Caki2 (cell line): ENCODE data around the gene NFATC1. TPM values are rescaled to one million over a fixed set of nuclear protein-coding genes. Genes with fewer than 3 reads are reported as not detected.

Source experiments
- DNase-seq: peaks from one replicate; pipeline ENCODE4 v3.0.0-alpha.2; 2015; ENCODE audit warnings: low read depth
- in situ Hi-C: cut with HindIII; loops from 2 replicates; pipeline ENCODE4 v1.10.0; 2016; ENCODE audit warnings: low sequenced_read_pairs, low pct_unique_long_range_greater_than_20kb, mixed read lengths
- total RNA-seq: library from RNA; depleted of rRNA; stranded (reverse); fragments of >200 nt; shearing (Covaris generic); gene quantifications from 2 replicates; pipeline ENCODE4 v1.2.3, GENCODE V29; 2014; ENCODE audit warnings: low replicate concordance

NFATC1 gene
- total RNA-seq, 1 experiment from 2014 or later = 8.3 TPM

GRCh38 chr18:79545736-79546171 lies 150.0 kb downstream of the NFATC1 start:
- no peak for DNase-seq
- in situ Hi-C loops = no loop called here

DNA sequence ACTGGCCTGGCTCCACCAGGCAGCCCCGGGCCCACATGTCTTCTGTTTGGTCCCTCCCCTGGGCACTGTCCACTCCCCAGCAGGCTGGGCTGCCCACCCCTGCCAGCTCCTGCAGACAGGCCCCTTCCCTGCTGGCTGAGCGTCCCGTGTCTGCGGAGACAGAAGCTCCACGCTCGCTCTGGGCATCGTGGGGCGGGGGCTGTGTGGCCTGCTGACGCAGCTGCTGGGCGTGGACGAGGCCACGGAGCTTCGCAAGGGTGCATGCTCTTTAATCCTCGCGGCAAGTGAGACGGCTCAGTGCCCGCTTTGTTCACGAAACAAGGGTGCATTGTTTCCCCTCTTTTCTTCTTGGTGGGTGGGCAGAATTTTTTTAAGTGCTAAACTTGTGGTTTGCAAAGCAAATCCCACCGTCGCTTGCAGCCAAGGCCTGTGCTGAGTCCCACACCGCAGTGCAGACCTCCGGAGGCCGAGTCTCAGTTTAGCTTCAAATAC lies 151.1 kb downstream of the NFATC1 start:
- in situ Hi-C loops = no loop called here

GRCh38 chr18:79547413-79548076 lies 151.8 kb downstream of the NFATC1 start:
- in situ Hi-C loops = no loop called here
- DNase-seq = no peak

More for the DNA sequence above, 151.1 kb downstream of the NFATC1 start:
- DNase-seq = no peak

- no peak for DNase-seq
- in situ Hi-C loops = no loop called here
Observed at GRCh38 chr18:79548077-79548450, 152.3 kb downstream of the NFATC1 start.

DNA sequence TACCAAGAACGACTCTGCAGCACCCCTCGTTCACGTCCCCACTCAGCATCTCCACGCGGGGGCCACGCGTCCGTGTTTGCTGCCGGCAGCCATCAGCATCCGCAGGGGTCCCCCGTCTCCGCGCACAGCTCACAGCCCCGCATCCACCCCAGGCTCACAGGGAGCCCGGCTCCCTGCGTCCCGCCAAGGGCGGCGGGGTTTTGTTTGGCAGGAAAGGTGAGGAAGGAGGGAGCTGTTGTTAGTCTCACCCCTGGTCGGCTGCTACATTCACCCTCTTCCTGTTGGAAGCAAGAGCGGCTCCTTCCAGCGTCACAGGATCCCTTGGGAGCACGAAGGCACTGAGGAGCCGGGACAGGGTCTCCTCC lies 152.9 kb downstream of the NFATC1 start:
- no peak for DNase-seq
- in situ Hi-C loops = no loop called here

GRCh38 chr18:79548986-79549637 lies 153.4 kb downstream of the NFATC1 start:
- DNase-seq = no peak
- in situ Hi-C loops = no loop called here

GRCh38 chr18:79549638-79550000 lies 153.9 kb downstream of the NFATC1 start:
- no peak for DNase-seq
- in situ Hi-C loops = no loop called here

DNA sequence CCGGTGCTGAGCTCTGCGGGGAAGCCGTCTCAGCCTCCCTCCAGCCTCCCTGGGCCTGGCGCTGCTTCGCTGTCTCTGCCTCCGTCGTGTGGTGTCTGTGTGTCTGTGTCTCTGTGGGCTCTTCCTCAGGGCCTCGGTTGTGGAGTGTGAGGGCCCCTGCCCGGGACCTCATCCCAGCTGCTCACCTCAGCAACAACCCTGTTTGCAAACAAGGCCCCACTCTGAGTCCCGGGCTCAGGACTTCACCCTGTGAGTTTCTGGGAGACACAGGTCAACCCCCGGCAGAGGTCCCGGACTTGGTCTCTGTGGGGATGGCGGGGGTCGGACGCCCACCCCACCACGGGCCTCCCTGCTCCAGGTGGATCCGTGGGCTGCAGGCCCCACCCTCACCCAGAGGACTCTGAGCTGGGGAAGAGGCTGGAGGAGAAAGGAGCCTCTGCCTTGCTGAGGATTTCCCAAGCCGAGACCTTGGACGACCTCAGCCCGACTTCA lies 156.5 kb downstream of the NFATC1 start:
- in situ Hi-C loops = no loop called here

GRCh38 chr18:79552696-79553095 lies 157.0 kb downstream of the NFATC1 start:
- in situ Hi-C loops = no loop called here
- DNase-seq = no peak

More for the DNA sequence above, 156.5 kb downstream of the NFATC1 start:
- no peak for DNase-seq

- in situ Hi-C loops = no loop called here
- no peak for DNase-seq
Observed at GRCh38 chr18:79553154-79553553, 157.4 kb downstream of the NFATC1 start.

DNA sequence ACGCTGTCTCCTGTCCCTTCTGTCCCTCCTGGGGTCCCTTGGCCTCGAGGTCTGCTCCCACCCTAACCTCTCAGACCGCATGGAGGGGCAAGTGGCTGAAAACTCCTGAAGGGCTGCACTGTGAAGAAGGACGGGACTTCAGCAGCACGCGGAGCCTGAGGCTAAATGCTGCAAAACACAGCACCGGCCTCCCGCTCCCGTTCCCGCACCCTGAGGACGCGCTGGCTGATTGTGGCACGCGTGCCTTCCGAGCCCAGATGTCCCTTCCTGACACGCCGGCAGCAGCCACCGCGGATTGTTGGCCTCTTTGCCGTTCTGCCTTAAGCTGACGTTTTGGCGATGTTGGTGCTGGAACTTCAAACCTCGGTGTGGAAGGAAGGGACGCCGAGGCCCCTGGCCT lies 158.0 kb downstream of the NFATC1 start:
- DNase-seq = no peak
- in situ Hi-C loops = no loop called here

- in situ Hi-C loops = no loop called here
- DNase-seq = no peak
Observed at GRCh38 chr18:79554321-79554720, 158.6 kb downstream of the NFATC1 start.

DNA sequence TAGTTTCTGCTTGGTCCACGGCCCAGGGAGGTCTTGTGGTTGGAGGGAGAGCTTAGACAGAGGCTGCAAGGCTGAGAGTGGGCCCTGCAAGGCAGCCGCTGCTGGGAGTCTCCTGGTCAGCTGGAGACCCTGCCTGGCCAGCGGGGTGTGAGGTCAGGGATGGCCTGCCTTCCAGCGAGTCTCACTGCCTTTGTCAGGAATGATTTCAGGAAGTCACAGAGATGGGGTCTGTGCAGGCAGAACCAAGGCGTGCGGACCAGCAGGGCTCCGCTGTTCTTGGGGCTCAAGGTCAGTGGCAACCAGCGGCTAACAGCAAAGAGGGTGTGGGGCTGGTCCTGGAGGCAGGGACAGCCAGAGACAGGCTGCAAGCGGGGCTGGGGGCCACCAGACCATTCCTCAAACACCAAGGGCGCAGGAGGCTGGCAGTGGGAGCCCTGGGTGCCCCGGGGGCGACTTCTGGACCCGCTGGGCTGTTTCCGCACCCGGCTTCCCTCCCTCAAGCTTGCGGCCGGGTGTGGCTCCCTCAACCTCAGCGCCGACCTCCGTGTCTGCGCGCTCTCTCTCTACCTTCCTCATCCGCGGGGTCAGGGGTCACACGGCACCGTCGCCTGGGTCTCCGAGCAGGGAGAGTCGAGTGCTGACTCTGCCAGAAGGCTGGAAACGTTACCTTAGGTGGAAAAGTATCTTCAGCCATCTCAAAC lies 159.4 kb downstream of the NFATC1 start:
- no peak for DNase-seq
- in situ Hi-C loops = no loop called here

- DNase-seq = no peak
- in situ Hi-C loops = no loop called here
Observed at GRCh38 chr18:79555885-79556284, 160.2 kb downstream of the NFATC1 start.

DNA sequence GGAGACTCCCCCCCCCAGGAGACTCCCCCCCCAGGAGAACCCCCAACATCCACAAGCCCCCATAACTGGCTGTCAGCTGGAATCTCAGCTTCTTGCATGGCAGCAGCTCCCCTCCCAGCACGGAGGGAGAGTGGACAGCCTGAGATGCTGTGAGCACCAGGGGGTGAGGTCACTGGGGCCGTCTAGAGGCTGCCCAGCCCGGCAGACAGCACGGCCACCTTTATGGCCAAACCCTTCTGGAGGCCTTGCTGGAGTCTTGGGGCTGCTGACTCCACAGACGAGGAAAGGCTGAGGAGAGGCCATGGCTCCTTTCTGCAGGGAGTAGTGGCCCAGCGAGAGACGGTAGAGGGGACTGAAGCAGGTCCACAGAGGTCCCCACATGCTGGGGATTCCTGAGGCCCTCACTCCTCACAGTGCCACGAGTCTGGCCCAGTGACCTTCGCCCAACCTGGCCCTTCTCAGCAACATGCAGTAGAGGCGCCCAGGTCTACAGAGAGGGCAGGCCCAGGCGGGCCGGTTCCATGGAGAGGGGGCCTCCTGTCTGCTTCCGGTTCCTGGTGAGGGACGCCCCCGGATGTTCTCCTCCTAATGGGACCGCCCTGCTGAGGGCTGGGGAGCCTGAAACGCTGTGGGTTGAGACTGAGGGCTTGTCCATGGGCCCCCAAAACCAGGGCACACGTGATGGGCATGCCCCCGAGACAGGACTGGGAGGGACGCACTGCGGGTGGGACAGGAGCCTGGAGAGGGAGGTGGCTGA lies 161.3 kb downstream of the NFATC1 start:
- no peak for DNase-seq
- in situ Hi-C loops = no loop called here

DNA sequence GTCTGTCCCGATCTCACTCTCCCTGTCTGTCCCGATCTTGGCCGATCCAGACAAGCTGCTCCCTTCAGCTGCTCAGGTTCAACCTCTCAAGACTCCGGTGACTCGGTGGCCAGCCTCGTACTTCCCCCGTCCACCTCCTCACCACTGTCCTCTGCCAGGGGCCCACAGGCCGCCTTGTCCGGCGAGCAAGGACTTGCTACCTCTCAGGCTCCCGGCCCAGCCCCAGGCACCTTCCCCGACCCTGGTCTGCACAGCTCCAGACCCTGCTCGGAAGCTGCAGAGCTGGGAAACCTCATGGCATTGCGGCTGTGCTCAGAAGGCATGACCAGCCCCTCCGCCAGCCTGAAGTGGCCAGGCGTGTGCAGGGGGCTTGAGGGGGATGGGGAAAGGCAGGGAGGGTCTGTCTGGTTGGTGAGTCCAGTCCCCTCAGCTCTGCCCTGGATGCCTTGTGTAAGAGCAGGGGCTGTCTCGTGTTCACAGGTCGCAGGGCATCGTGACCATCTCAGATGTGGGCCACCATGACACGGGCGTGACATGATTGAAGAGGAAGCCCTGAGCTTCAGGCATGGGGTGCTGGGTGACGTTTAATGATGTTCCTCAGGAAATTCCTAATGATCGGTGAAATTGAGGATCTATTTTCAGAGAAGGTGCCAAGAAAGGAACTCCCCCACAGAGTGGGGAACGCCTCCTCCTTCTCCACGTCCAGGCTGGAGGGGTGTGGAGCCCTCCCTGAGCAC lies 162.6 kb downstream of the NFATC1 start:
- in situ Hi-C loops = no loop called here
- DNase-seq = no peak

- in situ Hi-C loops = no loop called here
- DNase-seq = no peak
Observed at GRCh38 chr18:79558933-79559416, 163.2 kb downstream of the NFATC1 start.

DNA sequence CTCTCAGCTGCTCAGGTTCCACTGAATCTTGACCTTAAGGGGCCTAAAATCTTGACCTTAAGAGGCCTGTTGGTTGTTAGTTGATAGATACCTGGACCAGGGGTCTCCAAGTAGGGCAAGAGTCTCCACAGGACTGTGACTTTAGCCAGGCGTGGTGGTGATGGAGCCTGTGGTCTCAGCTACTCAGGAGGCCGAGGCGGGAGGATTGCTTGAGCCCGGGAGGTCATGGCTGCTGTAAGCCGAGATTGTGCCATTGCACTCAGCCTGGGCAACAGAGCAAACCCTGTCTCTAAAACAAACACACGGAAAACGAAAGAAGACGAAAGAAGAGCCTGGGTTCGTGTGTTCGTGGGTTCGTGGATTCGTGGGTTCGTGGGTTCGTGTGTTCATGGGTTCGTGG lies 163.7 kb downstream of the NFATC1 start:
- in situ Hi-C loops = no loop called here
- no peak for DNase-seq
